Measurements from ENCODE around the gene ATG10.
A peak's percentile ranks its signal among the peaks of the same experiment; 100 is the strongest.
"Not testable (repeated sequence)": the region's sequence is repeated elsewhere in the genome, so short reads cannot be mapped to it uniquely, and the experiment has no call there.

Gene ATG10

DNA sequence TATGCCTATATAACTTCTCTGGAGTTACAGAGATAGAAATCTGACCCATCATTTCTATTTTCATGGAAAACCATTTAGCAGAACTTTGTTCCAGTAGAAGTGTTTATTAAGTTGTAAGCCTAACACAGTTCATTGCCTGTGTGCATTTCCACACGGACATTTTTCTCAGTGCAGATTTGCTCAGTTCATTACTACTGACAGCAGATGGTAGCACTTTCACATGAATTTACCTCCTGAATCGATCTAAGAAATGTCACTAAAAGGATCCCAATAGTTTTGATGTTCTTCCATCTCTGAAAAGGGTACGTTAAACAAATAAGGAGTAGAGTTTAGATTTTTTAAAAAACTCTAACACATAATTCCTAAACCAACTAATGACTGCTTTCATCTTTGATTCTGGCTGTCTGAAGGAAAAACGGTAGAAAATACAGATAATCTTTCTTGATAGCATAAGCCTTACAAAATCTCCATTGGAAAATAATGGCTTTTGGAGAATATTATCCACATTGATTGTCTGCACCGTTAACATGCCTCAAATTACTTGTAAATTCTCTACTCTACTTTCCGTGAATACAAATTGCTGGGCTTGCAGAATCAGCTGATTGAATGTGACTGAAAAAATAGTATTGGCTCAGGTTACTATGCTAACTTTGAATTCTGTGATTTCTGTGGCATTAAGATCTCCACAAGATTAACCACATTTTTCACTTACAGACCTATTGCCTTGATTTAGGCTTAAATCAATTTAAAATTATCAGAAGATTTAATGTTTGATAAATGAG lies 273.2 kb downstream of the ATG10 start:
- peak; percentile 97 for FAIRE-seq

DNA sequence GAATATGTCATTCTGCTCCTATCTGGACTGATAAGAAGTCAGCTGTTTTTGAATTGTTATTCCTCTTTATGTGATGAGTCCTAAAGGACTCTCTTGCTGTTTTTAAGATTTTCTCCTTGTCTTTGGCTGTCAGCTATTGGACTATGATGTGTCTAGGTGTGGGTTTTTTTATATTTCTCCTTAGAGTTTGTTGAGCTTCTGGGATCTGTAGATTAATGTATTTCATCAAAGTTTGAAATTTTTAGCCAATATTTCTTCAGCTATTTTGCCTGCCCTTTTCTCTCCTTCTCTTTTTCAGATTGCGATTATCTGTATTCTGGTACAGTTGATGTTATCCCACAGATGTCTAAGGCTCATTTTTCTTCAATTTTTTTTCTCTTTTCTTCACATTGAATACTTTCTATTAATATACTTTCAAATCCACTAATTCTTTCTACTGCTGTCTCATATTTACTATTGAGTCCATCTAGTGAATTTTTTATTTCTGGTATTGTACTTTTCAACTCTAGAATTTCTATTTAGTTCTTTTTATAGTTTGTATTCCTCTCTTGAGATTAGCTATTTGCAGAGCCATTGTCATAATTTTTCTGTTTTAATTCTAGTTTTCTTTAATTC lies 275.2 kb downstream of the ATG10 start:
- peak; percentile 66 for FAIRE-seq

DNA sequence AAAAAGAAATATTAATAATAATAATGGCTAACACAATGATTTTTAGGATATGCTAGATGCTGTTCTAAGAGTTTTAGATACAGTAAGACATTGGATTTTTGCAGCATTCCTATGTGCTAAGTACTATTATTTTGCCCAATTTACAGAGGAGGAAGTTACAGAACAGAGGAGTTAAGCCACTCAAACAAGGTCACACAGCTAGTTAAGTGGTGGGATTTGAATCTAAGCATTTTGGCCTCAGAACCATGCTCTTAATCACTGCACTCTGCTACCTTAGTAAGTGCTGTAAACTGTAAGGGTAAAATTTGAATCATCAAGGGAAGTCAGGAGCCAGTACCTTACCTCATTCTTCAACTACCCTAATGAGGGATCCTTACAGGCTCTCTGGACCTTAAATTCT lies 280.9 kb downstream of the ATG10 start:
- FAIRE-seq = no peak

DNA sequence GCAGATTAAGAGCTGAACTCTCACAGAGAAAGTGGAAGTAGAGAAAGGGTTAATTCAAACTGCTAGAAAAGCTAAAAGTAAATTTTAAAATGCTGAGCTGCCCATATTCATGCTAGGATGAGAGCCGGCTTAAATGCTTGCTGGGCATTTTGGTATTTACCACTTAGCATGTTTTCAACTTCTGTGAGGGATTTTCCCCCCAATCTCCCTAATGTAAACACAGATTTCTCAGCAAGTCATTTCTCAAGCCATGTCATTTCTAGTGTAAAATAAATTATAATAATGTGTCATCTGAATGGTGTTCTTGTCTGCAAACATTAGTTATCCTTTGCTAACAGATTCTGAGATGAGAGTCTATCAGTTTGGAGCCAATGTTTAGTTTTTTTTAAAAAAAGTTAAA lies 284.0 kb downstream of the ATG10 start:
- FAIRE-seq = peak; percentile 91

DNA sequence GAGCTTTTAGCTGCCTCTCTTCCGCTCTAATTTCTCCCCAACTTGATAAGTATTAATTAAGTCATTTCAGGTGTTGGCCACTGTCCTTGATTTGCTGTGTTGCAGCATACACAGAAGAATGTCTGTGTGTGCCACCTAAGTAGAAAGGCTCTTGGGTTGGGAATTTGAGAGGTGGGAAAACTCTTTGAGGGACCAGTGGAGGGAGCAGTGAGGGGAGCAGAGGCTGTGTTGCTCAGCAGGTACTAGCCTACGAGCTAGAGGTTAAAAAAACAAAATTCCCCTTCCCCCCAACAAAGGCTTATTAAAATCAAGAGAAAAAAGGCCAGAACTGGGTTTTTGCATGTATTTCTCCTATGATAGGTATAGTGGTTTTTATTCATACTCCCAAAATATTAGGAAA lies 285.4 kb downstream of the ATG10 start:
- no peak for FAIRE-seq

DNA sequence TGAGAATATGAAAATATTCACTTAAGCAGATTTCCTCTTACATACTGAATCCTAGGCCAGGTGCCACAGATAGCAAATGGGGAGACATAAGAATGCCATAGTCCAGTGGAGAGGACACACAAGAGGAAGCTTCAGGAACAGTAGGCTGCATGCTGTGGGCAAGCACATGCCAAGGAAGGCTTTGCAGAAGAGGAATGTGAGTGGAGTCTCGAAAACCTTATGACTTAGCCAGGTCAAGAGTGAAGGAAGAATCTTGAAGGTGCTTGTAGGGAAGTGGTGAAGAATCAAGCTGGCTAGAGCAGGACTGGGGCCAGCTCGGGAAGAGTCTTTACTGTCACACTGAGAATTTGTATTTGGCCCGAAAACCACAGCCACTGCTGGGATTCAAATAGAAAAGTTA lies 285.9 kb downstream of the ATG10 start:
- no peak for FAIRE-seq

DNA sequence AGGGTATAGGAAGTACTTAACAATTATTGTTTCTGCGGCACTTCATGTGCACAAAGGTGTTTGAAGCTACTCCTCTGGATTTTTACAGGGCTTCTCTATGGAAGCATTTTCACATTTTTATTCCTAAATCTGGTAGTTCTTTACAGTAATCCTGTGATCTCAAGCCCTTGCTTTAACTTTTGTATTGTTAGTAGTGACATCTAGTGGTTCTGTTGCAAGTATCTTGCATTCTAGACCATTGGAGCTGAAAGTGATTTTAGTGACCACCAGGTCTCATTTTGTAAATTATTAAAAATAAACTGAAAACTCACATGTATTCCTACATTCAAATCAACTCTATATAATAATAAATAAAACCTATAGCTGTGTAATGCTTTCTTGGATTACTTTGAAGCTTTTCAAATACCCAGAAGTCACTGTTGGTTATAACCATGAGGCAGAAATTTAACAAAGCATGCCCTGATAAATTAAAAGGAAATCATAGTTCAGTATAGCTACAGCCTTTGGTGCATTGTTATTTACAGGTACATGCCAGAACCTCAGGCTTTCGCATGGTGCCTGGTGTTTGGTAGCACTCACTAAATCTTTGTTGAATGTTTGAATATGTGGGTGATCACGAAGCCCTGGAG lies 287.5 kb downstream of the ATG10 start:
- peak; percentile 100 for FAIRE-seq

DNA sequence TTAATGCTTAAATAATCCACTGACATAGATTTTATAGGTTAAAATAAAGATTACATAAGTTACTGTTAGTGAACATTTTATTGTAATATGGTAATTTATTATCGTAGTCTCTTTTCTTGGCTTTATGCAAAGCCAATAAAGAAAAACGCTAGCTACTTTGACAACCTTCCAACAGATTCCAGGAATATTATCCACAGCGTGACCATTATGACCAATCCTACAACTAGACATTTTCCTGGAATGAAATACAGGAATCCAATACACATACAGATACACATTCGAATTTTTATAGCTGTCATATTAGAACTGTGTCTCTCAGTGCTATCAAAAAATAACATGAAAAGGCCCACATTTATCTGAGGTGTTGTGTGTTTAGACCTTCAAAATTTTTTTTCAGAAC lies 293.2 kb downstream of the ATG10 start:
- no peak for FAIRE-seq

DNA sequence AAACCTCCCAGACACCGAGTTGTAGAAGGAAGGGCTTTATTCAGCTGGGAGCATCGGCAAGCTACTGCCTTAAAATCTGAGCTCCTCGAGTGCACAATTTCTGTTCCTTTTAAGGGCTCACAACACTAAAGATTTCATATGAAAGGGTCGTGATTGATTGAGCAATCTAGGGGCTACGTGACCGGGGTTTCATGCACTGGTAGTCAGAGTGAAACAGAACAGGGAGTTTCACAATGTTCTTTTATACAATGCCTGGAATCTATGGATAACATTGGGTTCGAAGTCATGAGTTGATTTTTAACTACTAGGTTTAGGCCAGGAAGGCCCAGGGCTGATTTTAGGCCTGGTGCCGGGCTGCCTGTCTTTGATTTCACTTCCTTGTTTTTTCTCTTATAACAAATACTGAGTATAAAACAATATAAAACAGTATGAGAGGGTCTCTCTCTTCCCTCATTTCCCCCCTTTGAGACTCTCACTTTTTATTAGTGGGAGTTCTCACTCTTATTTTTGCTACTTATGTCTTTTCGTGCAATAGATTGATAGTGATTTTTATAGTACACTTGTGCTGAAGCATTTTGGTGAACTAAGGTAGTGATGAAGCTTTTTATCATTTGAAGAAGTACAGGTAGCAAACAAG lies 295.6 kb downstream of the ATG10 start:
- not testable (repeated sequence) for FAIRE-seq

DNA sequence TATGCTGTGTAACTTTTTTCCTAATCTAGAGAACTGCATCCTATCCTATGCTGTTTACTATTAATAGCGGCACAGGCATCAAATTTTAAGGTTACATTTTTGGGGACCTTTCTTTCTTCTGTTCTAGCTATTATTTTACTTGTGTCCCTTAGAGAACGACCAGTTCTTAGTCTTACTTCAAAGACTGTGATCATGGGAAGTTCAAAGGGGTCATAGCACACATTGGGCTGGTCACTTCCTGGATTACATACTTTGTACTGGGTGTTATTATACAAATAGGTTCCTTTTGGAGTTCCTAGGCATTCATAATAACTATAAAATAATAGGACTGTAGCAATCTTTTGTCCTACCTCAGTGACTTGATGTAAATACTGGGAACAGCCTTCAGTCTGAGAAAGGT lies 297.5 kb downstream of the ATG10 start:
- not testable (repeated sequence) for FAIRE-seq

DNA sequence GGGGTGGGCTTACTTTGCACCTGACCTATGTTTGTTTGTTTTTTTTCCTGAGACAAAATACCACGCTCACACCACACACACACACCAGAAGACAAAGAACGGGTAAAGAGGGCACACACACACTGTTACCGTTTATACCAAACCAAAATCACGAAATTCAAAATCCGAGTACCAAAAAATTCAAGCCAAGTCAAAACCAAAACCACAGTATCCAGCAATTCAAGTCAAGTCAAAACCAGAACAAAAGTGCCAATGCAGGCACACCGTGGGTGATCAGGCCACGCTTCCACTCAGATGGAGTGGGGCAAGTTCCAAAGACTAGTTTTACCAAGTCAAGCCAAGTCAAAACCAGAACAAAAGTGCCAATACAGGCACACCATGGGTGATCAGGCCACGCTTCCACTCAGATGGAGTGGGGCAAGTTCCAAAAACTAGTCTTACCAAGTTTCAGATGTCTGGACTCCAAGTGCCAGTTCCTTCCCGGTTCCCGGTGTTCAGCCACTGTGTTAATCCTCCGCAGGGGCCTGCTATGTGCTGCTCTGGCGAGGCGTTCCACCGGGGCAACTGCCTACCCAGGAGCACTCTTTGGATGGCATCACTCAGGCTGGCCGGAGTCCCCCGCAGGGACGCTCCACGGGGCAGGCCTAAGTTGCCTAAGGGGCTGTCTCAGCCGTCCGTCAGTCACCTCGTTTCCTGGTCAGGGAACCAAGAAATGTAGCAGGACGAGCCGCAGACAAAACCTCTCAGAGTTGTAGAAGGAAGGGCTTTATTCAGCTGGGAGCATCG lies 300.9 kb downstream of the ATG10 start:
- FAIRE-seq = not testable (repeated sequence)

DNA sequence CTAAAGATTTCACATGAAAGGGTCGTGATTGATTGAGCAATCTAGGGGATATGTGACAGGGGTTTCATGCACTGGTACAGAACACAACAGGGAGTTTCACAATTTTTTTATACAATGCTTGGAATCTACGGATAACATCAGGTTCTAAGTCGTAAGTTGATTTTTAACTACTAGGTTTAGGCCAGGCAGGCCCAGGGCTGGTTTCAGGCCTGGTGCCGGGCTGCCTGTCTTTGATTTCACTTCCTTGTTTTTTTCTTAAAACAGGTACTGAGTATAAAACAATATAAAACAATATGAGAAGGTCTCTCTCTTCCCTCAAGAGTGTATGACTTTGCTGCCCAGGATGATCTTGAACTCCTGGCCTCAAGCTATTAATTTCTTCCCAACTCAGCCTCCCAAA lies 301.6 kb downstream of the ATG10 start:
- FAIRE-seq = not testable (repeated sequence)

DNA sequence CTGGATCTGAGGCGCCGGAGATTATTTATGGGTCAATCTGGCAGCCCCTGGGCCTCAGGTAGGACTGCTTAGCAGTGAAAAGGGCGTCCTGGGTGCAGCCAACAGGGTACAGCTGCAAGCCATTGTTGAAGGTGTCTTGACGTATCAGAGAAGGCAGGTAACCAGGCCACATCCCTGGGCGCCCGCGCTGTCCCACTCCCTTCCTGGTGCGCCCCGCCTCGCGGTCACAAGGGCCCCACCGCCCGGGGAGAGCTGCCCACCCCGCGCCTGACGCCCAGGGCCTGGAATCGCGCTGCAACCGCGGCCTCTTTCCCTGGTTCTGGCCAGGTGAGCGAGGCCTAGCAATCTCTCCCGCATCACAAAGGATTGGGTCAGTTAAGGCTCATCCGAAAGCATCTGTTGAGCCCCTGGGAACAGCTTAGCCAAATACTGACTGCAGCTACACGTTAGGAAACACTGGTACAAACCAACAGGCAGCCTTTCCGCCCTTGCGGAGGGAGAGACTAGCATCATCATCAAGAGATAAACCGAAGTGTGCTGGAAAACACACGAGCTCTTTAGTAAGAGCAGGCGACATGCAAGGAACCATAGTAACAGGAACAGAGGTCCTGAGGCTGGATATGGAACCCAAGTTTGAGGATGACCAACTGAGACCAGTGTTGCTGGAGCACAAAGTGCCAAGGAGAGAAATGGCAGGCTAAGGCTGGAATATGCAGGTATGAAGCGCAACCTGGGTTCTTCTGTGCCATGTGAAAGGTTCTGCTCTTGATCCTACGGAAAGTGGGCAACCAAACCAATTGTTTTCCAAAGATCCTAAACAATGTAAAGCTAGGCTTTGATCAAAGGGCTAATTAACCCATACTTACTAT lies 302.8 kb downstream of the ATG10 start:
- FAIRE-seq = no peak

DNA sequence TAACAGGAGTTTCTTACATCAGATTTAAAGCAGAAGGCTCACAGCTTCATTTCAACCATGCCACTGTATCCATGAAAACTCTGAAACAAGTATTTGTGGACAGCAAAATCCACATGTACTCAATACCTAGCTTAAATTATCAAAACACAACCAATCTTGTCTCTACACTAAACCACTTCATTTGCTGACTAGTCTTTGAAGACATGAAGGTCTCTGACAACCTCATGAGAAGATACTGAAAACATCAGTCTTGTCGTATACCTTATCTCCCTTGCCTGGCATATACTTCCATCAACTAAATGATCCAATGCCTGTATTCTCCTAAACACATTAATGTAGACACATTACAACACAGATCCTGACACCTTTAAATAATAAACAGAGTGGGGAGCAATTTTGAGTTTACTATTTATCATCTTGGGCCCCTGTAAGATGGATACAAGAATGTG lies 303.4 kb downstream of the ATG10 start:
- FAIRE-seq = no peak

DNA sequence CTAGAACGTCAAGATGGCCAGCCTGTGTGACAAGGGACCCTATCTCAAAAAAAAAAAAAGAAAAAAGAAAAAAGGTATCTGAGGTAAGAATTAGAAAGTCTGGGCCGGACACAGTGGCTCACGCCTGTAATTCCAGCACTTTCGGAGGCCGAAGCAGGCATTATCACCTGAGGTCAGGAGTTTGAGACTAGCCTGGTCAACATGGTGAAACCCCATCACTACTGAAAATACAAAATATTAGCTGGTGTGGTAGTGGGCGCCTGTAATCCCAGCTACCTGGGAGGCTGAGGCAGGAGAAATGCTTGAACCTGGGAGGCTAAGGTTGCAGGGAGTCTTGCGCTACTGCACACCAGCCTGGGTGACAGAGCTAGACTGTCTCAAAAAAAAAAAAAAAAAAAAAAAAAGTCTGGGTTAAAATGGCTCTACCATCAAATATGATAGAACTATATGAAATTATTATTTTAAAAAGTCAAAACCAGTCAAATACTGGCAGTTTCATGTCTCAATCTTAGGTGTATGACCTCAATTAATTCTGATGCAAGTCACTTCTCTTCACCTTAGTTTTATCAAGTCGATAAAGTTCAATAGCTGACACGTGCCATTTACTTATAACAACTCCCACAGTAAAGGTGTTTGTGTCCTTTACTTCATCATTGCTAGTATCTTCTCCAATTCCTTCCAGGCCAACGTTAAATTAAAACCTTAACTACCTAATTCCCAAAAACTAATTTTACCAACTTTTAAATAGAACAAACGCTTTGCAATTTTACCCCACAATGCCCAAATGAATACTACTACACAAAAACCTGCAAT lies 305.2 kb downstream of the ATG10 start:
- no peak for FAIRE-seq

DNA sequence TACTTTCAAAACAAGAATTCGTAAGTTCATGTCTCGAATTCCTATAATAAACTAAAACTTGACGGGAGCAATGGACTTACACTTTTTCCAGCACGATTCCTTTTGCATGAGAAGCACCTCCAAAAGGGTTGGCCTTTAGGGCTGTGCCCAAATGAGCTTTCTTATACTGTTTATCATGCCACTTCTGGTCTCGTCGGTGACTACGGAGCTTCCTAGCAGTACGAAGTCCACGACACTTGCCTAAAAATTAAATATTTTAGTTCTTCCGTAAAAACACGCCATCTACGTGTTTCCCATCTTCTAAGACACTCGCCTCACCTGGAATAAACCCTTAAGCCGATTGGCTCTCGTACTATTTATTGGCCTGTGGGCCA lies 305.8 kb downstream of the ATG10 start:
- no peak for FAIRE-seq

DNA sequence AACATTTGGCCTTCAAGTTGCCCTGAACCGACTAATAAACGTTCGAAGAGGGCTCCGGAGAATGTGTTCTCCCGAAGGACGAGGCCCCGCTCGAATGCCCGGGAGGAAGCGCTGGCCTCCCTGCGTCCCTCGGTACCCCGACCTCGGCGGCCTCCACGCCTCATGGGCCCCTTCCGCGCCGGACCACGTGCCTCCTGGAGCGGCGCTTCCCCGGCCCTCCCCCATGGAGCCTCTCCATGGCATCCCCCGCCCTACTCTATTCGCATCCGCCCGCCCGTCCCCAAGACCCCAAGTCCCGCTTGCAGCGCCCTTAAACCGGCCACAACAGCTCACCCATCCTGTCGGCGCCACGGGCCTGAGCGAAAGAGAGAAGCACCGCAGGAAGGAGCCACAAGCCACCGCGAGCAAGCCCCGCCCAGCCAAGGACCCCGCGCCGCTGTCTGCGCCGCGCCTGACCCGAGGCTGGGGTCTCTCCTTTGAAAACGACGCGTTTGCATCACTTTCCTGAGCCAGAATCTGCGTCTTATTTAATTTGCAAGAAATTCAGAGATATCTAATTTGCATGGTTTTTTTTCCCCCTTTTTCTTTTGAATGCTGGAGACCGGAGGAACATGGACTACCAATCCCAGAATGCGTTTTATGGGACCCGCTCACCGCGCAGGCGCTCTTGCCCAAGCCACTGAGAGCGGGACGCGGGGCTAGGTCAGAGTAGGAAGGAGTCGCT lies 306.3 kb downstream of the ATG10 start, which contains the start of gene RPS23:
Gene RPS23 (minus strand): TSS at position 368 of the 724 bp plus-strand sequence. CDS start 31 bp downstream, at position 337.
- FAIRE-seq = peak; percentile 88

DNA sequence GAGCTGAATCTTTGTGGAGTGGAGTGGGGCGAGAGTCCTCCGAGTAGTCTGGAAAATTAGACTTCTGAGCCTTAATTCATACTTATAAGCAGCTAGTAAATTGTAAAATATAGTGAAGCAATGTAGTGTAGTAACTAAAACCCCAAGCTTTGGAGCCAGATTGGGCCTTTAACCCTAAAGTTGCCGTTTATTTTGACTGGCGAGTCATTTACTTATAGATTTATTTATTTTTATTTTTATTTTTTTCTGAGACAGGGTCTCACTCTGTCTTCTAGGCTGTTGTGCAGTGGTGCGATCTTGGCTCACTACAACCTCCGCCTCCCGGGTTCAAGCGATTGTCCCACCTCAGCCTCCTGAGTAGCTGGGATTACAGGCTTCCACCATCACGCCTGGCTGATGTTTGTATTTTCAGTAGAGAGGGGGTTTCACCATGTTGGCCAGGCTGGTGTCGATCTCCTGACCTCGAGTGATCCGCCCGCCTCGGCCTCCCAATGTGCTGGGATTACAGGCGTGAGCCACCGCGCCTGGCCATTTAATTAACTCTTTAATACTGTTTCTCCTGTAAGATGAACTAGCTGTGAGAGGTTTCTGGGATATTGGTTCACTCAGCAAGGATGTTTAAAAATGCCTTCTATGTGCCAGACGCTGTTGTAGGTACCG lies 307.0 kb downstream of the ATG10 start:
- no peak for FAIRE-seq

DNA sequence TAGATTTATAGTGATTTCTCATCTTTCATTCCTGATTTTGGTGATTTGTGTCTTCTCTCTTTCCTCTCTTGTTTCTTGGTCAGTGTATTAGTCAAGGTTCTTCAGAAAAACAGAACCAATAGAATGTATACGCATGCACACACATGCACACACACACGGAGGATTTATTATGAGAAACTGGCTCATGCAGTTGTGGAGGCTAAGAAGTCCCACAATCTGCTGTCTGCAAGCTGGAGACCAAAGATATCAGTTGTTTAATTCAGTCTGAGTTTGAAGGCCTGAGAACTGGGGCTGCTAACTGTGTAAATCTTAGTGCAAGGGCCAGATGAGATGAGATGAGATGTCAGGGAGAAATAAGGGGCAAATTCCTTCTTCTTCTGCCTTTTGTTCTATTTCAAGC lies 312.1 kb downstream of the ATG10 start:
- FAIRE-seq = no peak

DNA sequence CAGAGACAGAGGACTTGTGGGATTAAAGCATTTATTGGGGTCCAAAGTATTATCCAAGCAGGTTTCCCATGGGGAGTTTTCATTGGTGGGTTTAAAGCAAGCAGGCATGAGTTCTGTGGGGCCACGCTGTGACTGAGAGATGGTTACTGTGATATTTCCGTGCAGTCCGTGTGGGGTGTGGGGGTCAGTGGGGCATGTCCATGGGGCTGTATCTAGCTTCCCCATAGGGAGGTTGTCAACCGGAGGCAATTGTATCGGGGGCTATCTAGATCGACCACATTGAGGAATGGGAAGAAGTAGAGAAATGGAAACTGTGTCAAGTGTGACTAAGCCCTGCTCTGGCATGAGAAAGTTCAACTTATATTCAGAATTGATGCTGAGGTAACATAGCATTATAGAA lies 313.4 kb downstream of the ATG10 start:
- FAIRE-seq = no peak
